HL-60 (cell line): ENCODE results near the gene PMEPA1.

ENCODE experiments used
- POLR2AphosphoS5 ChIP-seq: IDR thresholded peaks from 2 replicates; pipeline ENCODE4 v1.6.1; 2012; ENCODE audit warnings: low read depth
- TF ChIP-seq, protein P1 (sequence below): IDR thresholded peaks from one replicate; pipeline ENCODE4 v1.5.1; 2011; ENCODE audit warnings: low read length, control low read depth, inconsistent platforms; ENCODE audit not compliant: insufficient read depth

DNA sequence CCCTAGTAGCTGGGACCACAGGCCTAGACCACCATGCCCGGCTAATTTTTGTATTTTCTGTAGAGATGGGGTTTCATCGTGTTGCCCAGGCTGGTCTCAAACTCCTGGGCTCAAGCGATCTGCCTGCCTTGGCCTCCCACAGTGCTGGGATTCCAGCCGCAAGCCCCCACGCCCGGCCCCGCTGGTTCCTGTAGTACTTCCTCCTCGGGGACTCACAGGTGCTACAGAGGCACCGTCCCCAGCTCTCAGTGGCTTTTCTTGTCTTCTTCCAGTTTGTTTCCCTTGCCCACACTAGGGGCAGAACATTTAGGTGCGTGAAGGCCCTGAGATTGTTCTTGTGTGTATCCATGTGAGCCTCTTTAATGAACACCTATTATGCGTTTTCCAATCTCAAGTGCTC is 88.8 kb downstream of the PMEPA1 start:
- TF ChIP-seq, protein P1, sequence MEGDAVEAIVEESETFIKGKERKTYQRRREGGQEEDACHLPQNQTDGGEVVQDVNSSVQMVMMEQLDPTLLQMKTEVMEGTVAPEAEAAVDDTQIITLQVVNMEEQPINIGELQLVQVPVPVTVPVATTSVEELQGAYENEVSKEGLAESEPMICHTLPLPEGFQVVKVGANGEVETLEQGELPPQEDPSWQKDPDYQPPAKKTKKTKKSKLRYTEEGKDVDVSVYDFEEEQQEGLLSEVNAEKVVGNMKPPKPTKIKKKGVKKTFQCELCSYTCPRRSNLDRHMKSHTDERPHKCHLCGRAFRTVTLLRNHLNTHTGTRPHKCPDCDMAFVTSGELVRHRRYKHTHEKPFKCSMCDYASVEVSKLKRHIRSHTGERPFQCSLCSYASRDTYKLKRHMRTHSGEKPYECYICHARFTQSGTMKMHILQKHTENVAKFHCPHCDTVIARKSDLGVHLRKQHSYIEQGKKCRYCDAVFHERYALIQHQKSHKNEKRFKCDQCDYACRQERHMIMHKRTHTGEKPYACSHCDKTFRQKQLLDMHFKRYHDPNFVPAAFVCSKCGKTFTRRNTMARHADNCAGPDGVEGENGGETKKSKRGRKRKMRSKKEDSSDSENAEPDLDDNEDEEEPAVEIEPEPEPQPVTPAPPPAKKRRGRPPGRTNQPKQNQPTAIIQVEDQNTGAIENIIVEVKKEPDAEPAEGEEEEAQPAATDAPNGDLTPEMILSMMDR: no peak
- TF ChIP-seq POLR2AphosphoS5: no peak
